Middle frontal gyrus (tissue), 1 donor: ENCODE data around the gene DBT.
"Not testable (repeated sequence)": the region's sequence is repeated elsewhere in the genome, so short reads cannot be mapped to it uniquely, and the experiment has no call there.

ENCODE experiments used
- DNase-seq: peaks from one replicate; pipeline ENCODE4 v3.0.0-alpha.2; 2015; ENCODE audit warnings: low spot score; ENCODE audit errors: extremely low spot score

The DBT gene

GRCh38 chr1:100249537-100250257 lies at the start of gene DBT:
Gene DBT (minus strand): TSS chr1:100249834. CDS start chr1:100249820, 14 bp downstream.
- peak; percentile 96 for DNase-seq

- DNase-seq, result no peak
Observed at GRCh38 chr1:100298512-100298911, 48.9 kb upstream of the DBT start.

GRCh38 chr1:100296997-100297396 lies 47.4 kb upstream of the DBT start:
- DNase-seq, result not testable (repeated sequence)

GRCh38 chr1:100296140-100296539 lies 46.5 kb upstream of the DBT start:
- no peak for DNase-seq

- no peak for DNase-seq
Observed at GRCh38 chr1:100292711-100293110, 43.1 kb upstream of the DBT start.

GRCh38 chr1:100290291-100290690 lies 40.7 kb upstream of the DBT start:
- DNase-seq, result no peak

- no peak for DNase-seq
Observed at GRCh38 chr1:100287162-100287561, 37.5 kb upstream of the DBT start.

- no peak for DNase-seq
Observed at GRCh38 chr1:100284591-100284990, 35.0 kb upstream of the DBT start.

GRCh38 chr1:100279954-100280682 lies 30.5 kb upstream of the DBT start:
- DNase-seq, result no peak

GRCh38 chr1:100279358-100279923 lies 29.8 kb upstream of the DBT start:
- no peak for DNase-seq

GRCh38 chr1:100277866-100278265 lies 28.2 kb upstream of the DBT start:
- no peak for DNase-seq

- no peak for DNase-seq
Observed at GRCh38 chr1:100268202-100268601, 18.6 kb upstream of the DBT start.

- DNase-seq, result no peak
Observed at GRCh38 chr1:100267284-100267683, 17.6 kb upstream of the DBT start.

GRCh38 chr1:100266741-100267140 lies 17.1 kb upstream of the DBT start:
- DNase-seq, result no peak

- peak; percentile 94 for DNase-seq
Observed at GRCh38 chr1:100265931-100266740, 16.5 kb upstream of the DBT start, which contains the start of gene RTCA. Gene RTCA (plus strand): TSS chr1:100266216. CDS start chr1:100266376, 160 bp downstream.

- no peak for DNase-seq
Observed at GRCh38 chr1:100265562-100265930, 15.9 kb upstream of the DBT start.

GRCh38 chr1:100264081-100264480 lies 14.4 kb upstream of the DBT start:
- DNase-seq, result not testable (repeated sequence)

GRCh38 chr1:100261686-100262085 lies 12.1 kb upstream of the DBT start:
- DNase-seq, result no peak

- DNase-seq, result not testable (repeated sequence)
Observed at GRCh38 chr1:100258427-100258826, 8.8 kb upstream of the DBT start.

- not testable (repeated sequence) for DNase-seq
Observed at GRCh38 chr1:100256273-100256672, 6.6 kb upstream of the DBT start.

GRCh38 chr1:100253552-100253951 lies 3.9 kb upstream of the DBT start:
- DNase-seq, result no peak

GRCh38 chr1:100252901-100253300 lies 3.3 kb upstream of the DBT start:
- no peak for DNase-seq
